Smooth muscle cell (in vitro differentiated cells): ENCODE results near the gene MLXIP. TPM values are rescaled to one million over a fixed set of nuclear protein-coding genes. Genes with fewer than 3 reads are reported as not detected.

ENCODE experiments used
- DNase-seq: peaks from one replicate; lab custom pipeline; 2025; ENCODE audit not compliant: unreplicated experiment; lab: John Stamatoyannopoulos, UW
- H2AFZ ChIP-seq: fragments of 200-600 bp; sonication (generic); 2 replicates; pipeline ENCODE4 v1.6.0; 2016; ENCODE audit warnings: antibody characterized with exemption, low read depth, mild to moderate bottlenecking
- H3F3A ChIP-seq: fragments of 200-600 bp; sonication (generic); 2 replicates; pipeline ENCODE4 v1.6.0; 2017; ENCODE audit warnings: antibody characterized with exemption, low read depth
- H3K27ac ChIP-seq: fragments of 200-600 bp; sonication (generic); 2 replicates; pipeline ENCODE4 v1.5.1; 2016; ENCODE audit warnings: low read depth, mild to moderate bottlenecking
- H3K27me3 ChIP-seq: fragments of 200-600 bp; sonication (generic); 2 replicates; pipeline ENCODE4 v1.6.1; 2016; ENCODE audit warnings: low read depth, mild to moderate bottlenecking
- H3K36me3 ChIP-seq: fragments of 200-600 bp; sonication (generic); 2 replicates; pipeline ENCODE4 v1.5.1; 2016; ENCODE audit warnings: low read depth
- H3K4me1 ChIP-seq: fragments of 200-600 bp; sonication (generic); 2 replicates; pipeline ENCODE4 v1.5.1; 2016; ENCODE audit warnings: low read depth
- H3K4me2 ChIP-seq: fragments of 200-600 bp; sonication (generic); 2 replicates; pipeline ENCODE4 v1.6.0; 2016; ENCODE audit warnings: mild to moderate bottlenecking
- H3K4me3 ChIP-seq: fragments of 200-600 bp; sonication (generic); 2 replicates; pipeline ENCODE4 v1.5.1; 2016; ENCODE audit warnings: mild to moderate bottlenecking
- H3K79me2 ChIP-seq: fragments of 200-600 bp; sonication (generic); 2 replicates; pipeline ENCODE4 v1.6.0; 2016; ENCODE audit warnings: low read depth, mild to moderate bottlenecking
- H3K9ac ChIP-seq: fragments of 200-600 bp; sonication (generic); 2 replicates; pipeline ENCODE4 v1.6.0; 2016; ENCODE audit warnings: low read depth
- H3K9me3 ChIP-seq: fragments of 200-600 bp; sonication (generic); replicated peaks from 2 replicates; pipeline ENCODE4 v1.5.1; 2016; ENCODE audit warnings: low read depth
- H4K20me1 ChIP-seq: fragments of 200-600 bp; sonication (generic); 2 replicates; pipeline ENCODE4 v1.6.0; 2016; ENCODE audit warnings: low read depth
- WGBS: methylation state at CpG from one replicate; pipeline ENCODE4 v1.1.7; 2016; ENCODE audit warnings: low lambda C conversion rate; 5-methylcytosine and 5-hydroxymethylcytosine counted together
- polyA plus RNA-seq: library from polyadenylated mRNA; unstranded; fragments of >200 nt; fragmentation: Nextera tagmentation; extraction: Ambion mirVana; gene quantifications from 2 replicates; pipeline ENCODE4 v1.2.1, GENCODE V29; 2016
- total RNA-seq: library from RNA; depleted of rRNA; stranded (reverse); fragments of >200 nt; gene quantifications from 2 replicates; pipeline ENCODE4 v1.2.3, GENCODE V29; 2014
- TF ChIP-seq, protein P1 (sequence below): fragments of 200-600 bp; sonication (generic); IDR thresholded peaks from 2 replicates; pipeline ENCODE4 v1.5.1; 2017; ENCODE audit warnings: borderline replicate concordance, mild to moderate bottlenecking, antibody characterized with exemption; ENCODE audit not compliant: insufficient read depth, poor library complexity, severe bottlenecking

The MLXIP gene
- total and polyA plus RNA-seq, 2 experiments from 2014 or later, result 11.8 to 15.3 TPM

DNA sequence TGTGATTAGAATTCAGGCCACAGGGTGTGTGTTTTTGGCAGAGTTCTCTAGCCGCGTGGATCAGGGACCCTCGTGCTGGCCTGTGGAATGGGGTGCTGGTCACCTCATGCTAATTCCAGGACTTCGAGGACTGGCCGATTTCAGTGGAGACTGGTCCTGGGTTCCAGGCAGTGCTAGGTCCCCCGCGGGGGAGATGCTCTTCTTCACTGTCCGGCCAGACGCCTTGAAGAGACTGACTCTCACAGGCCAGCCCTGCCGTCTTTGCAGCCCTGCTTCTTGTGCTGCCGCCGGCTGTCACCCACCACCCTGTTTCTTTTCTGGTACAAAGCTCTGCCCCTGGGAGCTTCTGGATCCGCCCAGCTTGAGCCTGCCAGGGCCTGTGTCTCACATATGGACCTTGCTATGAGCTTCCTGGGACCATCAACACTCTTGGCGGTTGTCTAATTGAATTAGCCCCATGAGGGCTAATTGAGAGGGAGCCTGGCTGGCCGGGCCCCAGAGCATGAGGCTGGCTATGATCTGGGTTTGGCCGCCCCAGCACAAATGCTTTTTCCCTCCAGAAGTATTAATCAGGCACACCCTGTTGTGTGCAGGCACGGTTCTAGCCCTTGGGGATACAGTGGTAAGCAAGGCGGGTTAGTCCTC, 8.2 kb downstream of the MLXIP start:
- Histone ChIP-seq H3K9ac (no peak overlapping the region), H4K20me1 (peaks cover 59% of the 10 kb centered on the region), H3K27me3 (no peaks in the 10 kb centered on the region), H3K4me3 (no peak overlapping the region), H3K9me3 (no peaks in the 10 kb centered on the region), H3K79me2 (peaks cover 85% of the 10 kb centered on the region), H2AFZ (no peak overlapping the region), H3K36me3 (no peaks in the 10 kb centered on the region), H3K4me1 (peaks cover 24% of the 10 kb centered on the region), H3K4me2 (no peak overlapping the region), H3F3A (peaks cover 37% of the 10 kb centered on the region), H3K27ac (no peak overlapping the region)
- 92% methylated on average over 18 of the region's 18 CpGs for WGBS
- no peak for DNase-seq
- TF ChIP-seq, protein P1, sequence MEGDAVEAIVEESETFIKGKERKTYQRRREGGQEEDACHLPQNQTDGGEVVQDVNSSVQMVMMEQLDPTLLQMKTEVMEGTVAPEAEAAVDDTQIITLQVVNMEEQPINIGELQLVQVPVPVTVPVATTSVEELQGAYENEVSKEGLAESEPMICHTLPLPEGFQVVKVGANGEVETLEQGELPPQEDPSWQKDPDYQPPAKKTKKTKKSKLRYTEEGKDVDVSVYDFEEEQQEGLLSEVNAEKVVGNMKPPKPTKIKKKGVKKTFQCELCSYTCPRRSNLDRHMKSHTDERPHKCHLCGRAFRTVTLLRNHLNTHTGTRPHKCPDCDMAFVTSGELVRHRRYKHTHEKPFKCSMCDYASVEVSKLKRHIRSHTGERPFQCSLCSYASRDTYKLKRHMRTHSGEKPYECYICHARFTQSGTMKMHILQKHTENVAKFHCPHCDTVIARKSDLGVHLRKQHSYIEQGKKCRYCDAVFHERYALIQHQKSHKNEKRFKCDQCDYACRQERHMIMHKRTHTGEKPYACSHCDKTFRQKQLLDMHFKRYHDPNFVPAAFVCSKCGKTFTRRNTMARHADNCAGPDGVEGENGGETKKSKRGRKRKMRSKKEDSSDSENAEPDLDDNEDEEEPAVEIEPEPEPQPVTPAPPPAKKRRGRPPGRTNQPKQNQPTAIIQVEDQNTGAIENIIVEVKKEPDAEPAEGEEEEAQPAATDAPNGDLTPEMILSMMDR, result no peak

GRCh38 chr12:122087431-122088178, 9.0 kb downstream of the MLXIP start:
- Histone ChIP-seq H3K9me3 (no peaks in the 10 kb centered on the region), H3K4me1 (peaks cover 18% of the 10 kb centered on the region), H3K27ac (peak overlapping the region; percentile 35), H3K4me2 (no peak overlapping the region), H3K27me3 (no peaks in the 10 kb centered on the region), H4K20me1 (peaks cover 50% of the 10 kb centered on the region), H3K79me2 (peaks cover 85% of the 10 kb centered on the region), H3K4me3 (no peak overlapping the region), H3K9ac (no peak overlapping the region), H3F3A (peaks cover 37% of the 10 kb centered on the region), H3K36me3 (no peaks in the 10 kb centered on the region), H2AFZ (no peak overlapping the region)
- no peak for DNase-seq
- TF ChIP-seq, protein P1, result no peak
- 84% methylated on average over 17 of the region's 17 CpGs for WGBS

- Histone ChIP-seq H3K36me3 (no peaks in the 10 kb centered on the region), H3F3A (peaks cover 39% of the 10 kb centered on the region), H3K79me2 (peaks cover 85% of the 10 kb centered on the region), H3K4me2 (no peak overlapping the region), H4K20me1 (peaks cover 44% of the 10 kb centered on the region), H3K9ac (no peak overlapping the region), H3K27ac (peak overlapping the region; percentile 35), H3K9me3 (no peaks in the 10 kb centered on the region), H3K4me3 (no peak overlapping the region), H2AFZ (no peak overlapping the region), H3K4me1 (peaks cover 18% of the 10 kb centered on the region), H3K27me3 (no peaks in the 10 kb centered on the region)
- WGBS, result 87% methylated on average over 9 of the region's 9 CpGs
- DNase-seq, result no peak
- TF ChIP-seq, protein P1, result no peak
Observed at GRCh38 chr12:122088179-122088810, 9.7 kb downstream of the MLXIP start.
